Lower leg skin (tissue), 4 donors: ENCODE results near the gene PDLIM7. TPM values are rescaled to one million over a fixed set of nuclear protein-coding genes. Genes with fewer than 3 reads are reported as not detected.

Source experiments
- DNase-seq, 2 donors: peaks; one replicate each; pipeline ENCODE4 v3.0.0-alpha.2; 2019; ENCODE audit warnings: low spot score in 2 of 2
- H3K4me3 ChIP-seq: fragments of 200-600 bp; sonication (generic); 2 replicates; pipeline ENCODE4 v1.5.1; 2017; ENCODE audit warnings: mild to moderate bottlenecking, low read depth; ENCODE audit not compliant: poor library complexity, severe bottlenecking
- POLR2A ChIP-seq, 2 donors: fragments of 450-650 bp; IDR thresholded peaks; one replicate each; pipeline ENCODE4 v1.6.1; 2016 to 2017; ENCODE audit warnings: antibody characterized with exemption in 2 of 2, mild to moderate bottlenecking in 1 of 2, moderate library complexity in 1 of 2
- WGBS, 2 donors: methylation state at CpG; one replicate each; pipeline ENCODE4 v1.1.5; 2018; 5-methylcytosine and 5-hydroxymethylcytosine counted together
- intact Hi-C: fragments of 100-400 bp; cut with DNase I; formaldehyde crosslinking; loops from one replicate; pipeline ENCODE4 v1.15.0; 2023; ENCODE audit warnings: low total_unique reads
- total RNA-seq, 4 donors: library from RNA; depleted of rRNA; stranded (reverse); fragments of >200 nt; gene quantifications; one replicate each; pipeline ENCODE4 v1.1.0, GENCODE V29; 2016
- TF ChIP-seq, protein P1 (sequence below), 3 donors: fragments of 450-650 bp; IDR thresholded peaks; one replicate each; pipeline ENCODE4 v1.5.1; 2016; ENCODE audit warnings: antibody characterized with exemption in 3 of 3, mild to moderate bottlenecking in 3 of 3, moderate library complexity in 2 of 3

The PDLIM7 gene
- total RNA-seq, 4 donors from 2014 or later = 11.8 to 31.7 (median 23.5) TPM

DNA sequence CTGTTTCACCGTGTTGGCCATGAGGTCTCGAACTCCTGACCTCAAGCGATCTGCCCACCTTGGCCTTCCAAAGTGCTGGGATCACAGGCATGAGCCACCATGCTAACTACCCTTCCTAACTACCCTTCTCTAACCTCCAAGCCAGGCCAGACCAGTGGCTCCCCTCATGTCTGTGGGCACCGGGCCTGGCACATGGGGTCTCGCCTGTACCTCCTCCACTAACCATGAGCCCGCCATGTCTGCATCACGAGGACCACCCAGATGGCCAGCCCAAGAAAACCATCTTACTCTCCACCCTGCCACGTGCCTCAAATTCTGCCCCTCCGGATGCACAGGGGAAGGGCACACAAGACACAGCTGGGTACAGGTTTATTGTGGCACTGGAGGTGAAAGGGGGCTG is 14.4 kb downstream of the PDLIM7 start:
- H3K4me3 ChIP-seq = no peak overlapping the region
- no peak for DNase-seq
- intact Hi-C loops = no loop called here
- 97 to 98% methylated on average over 9 of the region's 9 CpGs for WGBS, 2 donors
- TF ChIP-seq, protein P1, sequence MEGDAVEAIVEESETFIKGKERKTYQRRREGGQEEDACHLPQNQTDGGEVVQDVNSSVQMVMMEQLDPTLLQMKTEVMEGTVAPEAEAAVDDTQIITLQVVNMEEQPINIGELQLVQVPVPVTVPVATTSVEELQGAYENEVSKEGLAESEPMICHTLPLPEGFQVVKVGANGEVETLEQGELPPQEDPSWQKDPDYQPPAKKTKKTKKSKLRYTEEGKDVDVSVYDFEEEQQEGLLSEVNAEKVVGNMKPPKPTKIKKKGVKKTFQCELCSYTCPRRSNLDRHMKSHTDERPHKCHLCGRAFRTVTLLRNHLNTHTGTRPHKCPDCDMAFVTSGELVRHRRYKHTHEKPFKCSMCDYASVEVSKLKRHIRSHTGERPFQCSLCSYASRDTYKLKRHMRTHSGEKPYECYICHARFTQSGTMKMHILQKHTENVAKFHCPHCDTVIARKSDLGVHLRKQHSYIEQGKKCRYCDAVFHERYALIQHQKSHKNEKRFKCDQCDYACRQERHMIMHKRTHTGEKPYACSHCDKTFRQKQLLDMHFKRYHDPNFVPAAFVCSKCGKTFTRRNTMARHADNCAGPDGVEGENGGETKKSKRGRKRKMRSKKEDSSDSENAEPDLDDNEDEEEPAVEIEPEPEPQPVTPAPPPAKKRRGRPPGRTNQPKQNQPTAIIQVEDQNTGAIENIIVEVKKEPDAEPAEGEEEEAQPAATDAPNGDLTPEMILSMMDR (IDR thresholded peaks at IDR 0.05) = no peak
- no peak for TF ChIP-seq POLR2A (IDR thresholded peaks at IDR 0.05)

DNA sequence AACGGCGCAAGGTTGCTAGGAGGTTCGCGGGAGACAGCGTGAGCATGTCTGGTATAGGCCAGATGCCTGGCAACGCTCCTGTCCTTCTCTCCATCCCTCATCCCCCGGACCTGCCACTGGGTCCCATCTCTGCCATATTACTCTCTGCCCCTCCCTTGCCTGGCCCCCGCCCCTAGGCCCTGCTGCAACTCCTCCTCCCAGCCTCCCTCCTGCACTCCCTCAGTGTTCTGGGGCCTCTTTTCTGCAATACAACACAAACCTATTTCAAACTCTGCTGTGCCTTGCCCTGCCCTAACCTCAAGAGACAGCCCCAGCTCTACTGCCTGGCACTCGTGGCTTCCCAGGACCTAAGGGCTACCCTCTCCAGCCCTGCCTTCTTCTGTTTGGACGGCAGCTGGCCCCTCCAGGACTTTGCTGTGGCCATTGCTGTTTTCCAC is 15.0 kb downstream of the PDLIM7 start:
- no peak for DNase-seq
- 86 to 87% methylated on average over 10 of the region's 10 CpGs for WGBS, 2 donors
- no peak overlapping the region for H3K4me3 ChIP-seq
- no peak for TF ChIP-seq POLR2A (IDR thresholded peaks at IDR 0.05)
- TF ChIP-seq, protein P1 (IDR thresholded peaks at IDR 0.05) = no peak
- intact Hi-C loops = no loop called here

DNA sequence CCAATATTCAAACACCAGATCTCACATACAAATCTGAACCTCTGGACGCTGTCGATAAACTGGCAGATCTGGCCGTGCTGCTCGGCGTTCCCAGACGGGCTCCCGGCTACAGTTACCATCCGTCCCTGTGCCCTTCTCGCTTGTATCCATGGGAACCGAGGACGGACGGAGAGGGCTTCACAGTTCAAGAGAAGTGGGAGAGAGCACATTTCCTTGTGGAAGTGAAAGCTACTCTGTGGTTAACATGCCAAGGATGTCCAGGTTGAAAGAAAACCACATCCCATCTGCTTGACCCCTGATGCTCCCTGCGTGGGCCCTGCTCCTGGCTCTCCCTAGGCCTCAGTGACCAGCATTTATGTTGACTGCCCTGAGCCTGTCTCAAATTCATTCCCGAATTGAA is 17.6 kb downstream of the PDLIM7 start:
- intact Hi-C loops = no loop called here
- 49 to 52% methylated on average over 14 of the region's 14 CpGs for WGBS, 2 donors
- DNase-seq = no peak
- no peak overlapping the region for H3K4me3 ChIP-seq
- TF ChIP-seq, protein P1 (IDR thresholded peaks at IDR 0.05) = no peak
- no peak for TF ChIP-seq POLR2A (IDR thresholded peaks at IDR 0.05)

DNA sequence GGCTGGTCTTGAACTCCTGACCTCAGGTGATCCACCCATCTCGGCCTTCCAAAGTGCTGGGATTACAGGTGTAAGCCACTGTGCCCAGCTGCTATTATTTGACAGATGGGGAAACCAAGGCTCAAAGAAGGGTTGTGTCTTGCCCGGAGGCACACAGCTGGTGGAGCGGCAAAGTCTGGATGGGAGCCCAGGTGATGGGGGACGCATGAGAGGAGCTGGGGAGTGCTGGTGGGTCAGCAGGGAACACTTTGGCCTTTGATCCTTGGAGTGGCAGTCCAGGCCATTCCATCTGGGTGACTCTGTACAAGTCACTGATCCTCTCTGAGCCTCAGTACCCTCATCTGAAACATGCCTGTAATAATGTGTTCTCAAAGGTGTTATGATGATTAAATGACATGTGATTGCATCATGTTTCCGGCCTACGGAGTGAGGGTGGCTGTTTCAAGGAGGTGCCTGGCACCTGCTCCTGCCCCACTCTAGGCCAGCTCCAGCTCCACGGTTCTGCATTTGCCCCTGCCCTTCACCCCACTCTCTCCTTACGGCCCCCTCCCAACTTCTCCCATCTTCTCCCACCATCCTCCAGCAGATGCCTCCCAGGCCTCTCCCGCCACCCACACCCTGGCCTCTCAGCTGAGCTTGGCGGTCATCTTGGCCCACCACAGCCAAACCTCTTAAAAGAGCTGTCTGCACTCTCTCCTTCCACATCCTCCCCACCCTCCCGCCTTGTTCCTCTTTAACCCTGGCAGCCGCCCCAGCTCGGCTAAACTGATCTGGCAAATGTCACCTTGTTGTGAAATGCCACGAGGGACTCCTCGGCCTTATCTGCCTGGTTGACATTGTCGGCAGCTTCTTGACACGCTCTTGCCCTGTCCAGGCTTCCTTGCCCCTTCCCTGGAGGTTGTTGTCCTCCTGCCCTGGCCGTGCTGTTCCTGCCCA is 18.4 kb downstream of the PDLIM7 start:
- intact Hi-C loops = no loop called here
- no peak overlapping the region for H3K4me3 ChIP-seq
- peak; percentile 86 to 96 for DNase-seq
- TF ChIP-seq, protein P1 (IDR thresholded peaks at IDR 0.05) = no peak
- TF ChIP-seq POLR2A (IDR thresholded peaks at IDR 0.05) = no peak
- WGBS, 2 donors = 30 to 31% methylated on average over 18 of the region's 18 CpGs

DNA sequence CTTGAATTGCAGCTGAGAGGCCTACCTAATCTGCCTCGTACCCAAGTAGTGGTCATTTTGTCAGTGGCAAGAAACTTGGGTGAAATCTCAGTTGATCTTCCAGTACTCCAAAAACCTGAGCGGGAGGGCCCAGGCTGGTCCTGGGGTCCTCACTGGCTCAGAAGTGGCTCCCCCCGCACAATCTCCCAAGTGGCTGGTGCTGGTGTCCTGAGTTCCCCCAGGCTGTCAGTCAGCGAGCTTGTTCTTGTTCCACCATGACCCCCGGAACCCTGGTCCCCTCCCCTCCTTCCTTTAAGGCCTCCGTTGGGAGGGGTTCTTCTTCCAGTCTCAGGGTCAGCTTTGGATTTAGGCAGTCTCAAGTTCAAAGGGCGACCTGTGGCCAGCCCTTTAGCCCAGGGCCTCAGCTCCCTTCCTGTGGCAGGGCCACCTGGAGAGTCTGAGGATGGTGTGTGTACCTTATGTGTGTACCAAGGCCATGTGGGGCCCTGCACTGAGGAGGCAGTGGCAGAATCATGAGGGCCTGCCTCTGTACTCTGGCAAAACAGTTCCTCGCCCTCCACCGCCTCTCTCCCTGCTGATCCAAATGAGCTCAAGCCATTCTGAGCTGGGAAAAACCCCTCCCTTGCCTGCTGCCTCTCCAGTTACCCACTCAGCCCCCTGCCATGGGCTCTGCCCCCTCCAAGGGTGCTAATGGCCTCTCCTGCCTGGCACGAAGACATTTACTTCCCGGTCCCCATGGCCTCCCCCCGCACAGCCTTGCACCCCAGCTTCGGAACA is 19.5 kb downstream of the PDLIM7 start:
- WGBS, 2 donors = 97% methylated on average over 13 of the region's 13 CpGs
- no peak overlapping the region for H3K4me3 ChIP-seq
- DNase-seq = no peak
- intact Hi-C loops = no loop called here
- no peak for TF ChIP-seq POLR2A (IDR thresholded peaks at IDR 0.05)
- TF ChIP-seq, protein P1 (IDR thresholded peaks at IDR 0.05) = no peak
